ENCODE measurements around the gene TMEM120B. TPM values are rescaled to one million over a fixed set of nuclear protein-coding genes. Genes with fewer than 3 reads are reported as not detected.

The TMEM120B gene
- total and polyA plus RNA-seq, 2 of the 13 experiments (the other 11 are each of a cell fraction or from before 2014, with no cell fraction given), result 7.1 to 12.9 TPM

DNA sequence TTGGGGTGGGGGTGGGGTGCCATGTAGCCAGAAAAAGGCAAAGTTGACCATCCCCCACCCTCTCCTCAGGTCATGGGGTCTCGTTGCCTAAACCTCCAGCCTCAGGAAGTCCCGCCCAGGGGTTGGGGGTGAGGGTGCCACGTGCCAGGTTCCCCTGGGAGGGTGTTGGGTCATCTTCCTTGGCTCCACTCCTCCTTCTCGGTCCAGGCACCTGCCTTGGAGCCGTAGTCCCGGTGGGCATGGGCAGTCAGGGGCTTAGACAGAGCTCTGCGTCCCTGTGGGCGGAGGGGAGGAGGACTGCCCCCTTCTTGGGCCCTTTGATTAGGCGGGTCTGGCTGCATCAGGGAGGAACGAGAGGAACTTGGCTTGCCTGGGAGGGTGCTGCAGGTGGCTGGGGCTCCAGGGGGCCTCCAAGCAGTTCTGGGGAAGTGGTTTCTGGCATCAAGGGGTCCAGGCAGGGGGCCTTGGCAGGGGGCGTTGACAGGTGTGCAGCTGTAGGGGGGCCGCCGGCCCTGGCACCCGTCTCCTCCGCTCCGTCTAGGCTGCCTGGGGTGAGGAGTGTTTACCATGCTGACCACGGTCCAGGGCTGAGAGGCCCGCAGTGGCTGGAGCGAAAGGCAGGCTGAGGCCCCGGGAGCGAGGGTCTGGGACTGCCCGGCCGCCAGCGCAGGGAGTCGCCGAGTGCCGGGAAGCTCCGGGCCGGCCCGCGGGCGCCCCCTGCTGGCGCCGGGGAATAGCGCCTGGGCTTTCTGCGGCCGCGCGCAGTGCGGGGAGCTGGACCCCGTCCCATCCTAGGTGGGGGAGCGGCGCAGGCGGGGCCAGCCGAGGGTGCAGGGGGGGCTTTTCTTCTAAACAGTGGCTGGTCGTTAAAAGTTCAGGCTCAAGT lies 99.1 kb downstream of the TMEM120B start (continued):
- TF ChIP-seq NR2F6 (IDR thresholded peaks at IDR 0.05), result no peak
- peak; percentile 25; the same call in 1 of the 2 replicates for TF ChIP-seq NR2F6 (CRISPR knock-in tag; IDR thresholded peaks at IDR 0.05)
- TF ChIP-seq CBFB (CRISPR knock-in tag; IDR thresholded peaks at IDR 0.05), result no peak
- TF ChIP-seq SOX6 (IDR thresholded peaks at IDR 0.05), result no peak
- TF ChIP-seq SOX6 (CRISPR knock-in tag; IDR thresholded peaks at IDR 0.05), result no peak
- no peak for TF ChIP-seq ZZZ3 (CRISPR knock-in tag; IDR thresholded peaks at IDR 0.05; ENCODE audit: borderline replicate concordance)
- TF ChIP-seq SYNCRIP (IDR thresholded peaks at IDR 0.05; ENCODE audit: insufficient read depth, low read depth, low read length), result no peak
- TF ChIP-seq, protein P1, sequence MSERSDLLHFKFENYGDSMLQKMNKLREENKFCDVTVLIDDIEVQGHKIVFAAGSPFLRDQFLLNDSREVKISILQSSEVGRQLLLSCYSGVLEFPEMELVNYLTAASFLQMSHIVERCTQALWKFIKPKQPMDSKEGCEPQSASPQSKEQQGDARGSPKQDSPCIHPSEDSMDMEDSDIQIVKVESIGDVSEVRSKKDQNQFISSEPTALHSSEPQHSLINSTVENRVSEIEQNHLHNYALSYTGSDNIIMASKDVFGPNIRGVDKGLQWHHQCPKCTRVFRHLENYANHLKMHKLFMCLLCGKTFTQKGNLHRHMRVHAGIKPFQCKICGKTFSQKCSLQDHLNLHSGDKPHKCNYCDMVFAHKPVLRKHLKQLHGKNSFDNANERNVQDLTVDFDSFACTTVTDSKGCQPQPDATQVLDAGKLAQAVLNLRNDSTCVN (CRISPR knock-in tag; IDR thresholded peaks at IDR 0.05; ENCODE audit: borderline replicate concordance), result no peak
- TF ChIP-seq ZNF768 (CRISPR knock-in tag; IDR thresholded peaks at IDR 0.05), result no peak; the same call in 1 of the 2 replicates
- TF ChIP-seq SCMH1 (CRISPR knock-in tag; IDR thresholded peaks at IDR 0.05; ENCODE audit: borderline replicate concordance), result no peak
- no peak for TF ChIP-seq ZNF260 (CRISPR knock-in tag; IDR thresholded peaks at IDR 0.05; ENCODE audit: borderline replicate concordance, low read depth)
- no peak for TF ChIP-seq ARHGAP35 (CRISPR knock-in tag; IDR thresholded peaks at IDR 0.05; ENCODE audit: borderline replicate concordance)
- TF ChIP-seq, protein P2, sequence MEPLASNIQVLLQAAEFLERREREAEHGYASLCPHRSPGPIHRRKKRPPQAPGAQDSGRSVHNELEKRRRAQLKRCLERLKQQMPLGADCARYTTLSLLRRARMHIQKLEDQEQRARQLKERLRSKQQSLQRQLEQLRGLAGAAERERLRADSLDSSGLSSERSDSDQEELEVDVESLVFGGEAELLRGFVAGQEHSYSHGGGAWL (CRISPR knock-in tag; IDR thresholded peaks at IDR 0.05), result peak; percentile 51; the same call in 1 of the 2 replicates
- TF ChIP-seq YEATS4 (CRISPR knock-in tag; IDR thresholded peaks at IDR 0.05; ENCODE audit: borderline replicate concordance), result 0 out of 2 replicates have a peak, but pooled peaks have one; percentile 33
- no peak for TF ChIP-seq ZFP36L1 (CRISPR knock-in tag; IDR thresholded peaks at IDR 0.05)
- TF ChIP-seq, protein P3, sequence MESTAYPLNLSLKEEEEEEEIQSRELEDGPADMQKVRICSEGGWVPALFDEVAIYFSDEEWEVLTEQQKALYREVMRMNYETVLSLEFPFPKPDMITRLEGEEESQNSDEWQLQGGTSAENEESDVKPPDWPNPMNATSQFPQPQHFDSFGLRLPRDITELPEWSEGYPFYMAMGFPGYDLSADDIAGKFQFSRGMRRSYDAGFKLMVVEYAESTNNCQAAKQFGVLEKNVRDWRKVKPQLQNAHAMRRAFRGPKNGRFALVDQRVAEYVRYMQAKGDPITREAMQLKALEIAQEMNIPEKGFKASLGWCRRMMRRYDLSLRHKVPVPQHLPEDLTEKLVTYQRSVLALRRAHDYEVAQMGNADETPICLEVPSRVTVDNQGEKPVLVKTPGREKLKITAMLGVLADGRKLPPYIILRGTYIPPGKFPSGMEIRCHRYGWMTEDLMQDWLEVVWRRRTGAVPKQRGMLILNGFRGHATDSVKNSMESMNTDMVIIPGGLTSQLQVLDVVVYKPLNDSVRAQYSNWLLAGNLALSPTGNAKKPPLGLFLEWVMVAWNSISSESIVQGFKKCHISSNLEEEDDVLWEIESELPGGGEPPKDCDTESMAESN (CRISPR knock-in tag; conservative IDR thresholded peaks at IDR 0.05), result no peak
- no peak for TF ChIP-seq ZNF232 (CRISPR knock-in tag; IDR thresholded peaks at IDR 0.05; ENCODE audit: borderline replicate concordance)
- no peak for TF ChIP-seq ZNF672 (CRISPR knock-in tag; IDR thresholded peaks at IDR 0.05)
- TF ChIP-seq HIVEP1 (CRISPR knock-in tag; IDR thresholded peaks at IDR 0.05), result 0 out of 2 replicates have a peak, but pooled peaks have one; percentile 16
- no peak for TF ChIP-seq ZNF20 (CRISPR knock-in tag; IDR thresholded peaks at IDR 0.05)
- no peak for TF ChIP-seq GRHL1 (CRISPR knock-in tag; conservative IDR thresholded peaks at IDR 0.05)
- peak; percentile 98 for TF ChIP-seq RAD21 (CRISPR knock-in tag; IDR thresholded peaks at IDR 0.05)
- no peak for TF ChIP-seq ZSCAN30 (CRISPR knock-in tag; IDR thresholded peaks at IDR 0.05)
- TF ChIP-seq REPIN1 (CRISPR knock-in tag; IDR thresholded peaks at IDR 0.05; ENCODE audit: borderline replicate concordance, low read depth), result peak; percentile 46; the same call in 1 of the 2 replicates
- TF ChIP-seq ZBTB7A (CRISPR knock-in tag; IDR thresholded peaks at IDR 0.05), result no peak
- no peak for TF ChIP-seq ZKSCAN5 (CRISPR knock-in tag; IDR thresholded peaks at IDR 0.05)
